HepG2 (cell line): ENCODE measurements around the gene NOM1. TPM values are rescaled to one million over a fixed set of nuclear protein-coding genes. Genes with fewer than 3 reads are reported as not detected.

Experiments
- AGO1 ChIP-seq: fragments of 200-400 bp; formaldehyde crosslinking; IDR thresholded peaks from 2 replicates; pipeline ENCODE4 v1.6.1; 2017; ENCODE audit warnings: mild to moderate bottlenecking, low read depth, low read length, moderate library complexity; ENCODE audit not compliant: poor library complexity, severe bottlenecking
- AHR ChIP-seq: IDR thresholded peaks from 2 replicates; pipeline ENCODE4 v1.6.1; 2018; ENCODE audit warnings: missing genetic modification reagents, missing compliant biosample characterization
- ARID5B ChIP-seq: IDR thresholded peaks from 2 replicates; pipeline ENCODE4 v1.4.0; 2020; ENCODE audit warnings: mild to moderate bottlenecking, missing genetic modification reagents
- CHCHD3 ChIP-seq: sonication (generic); formaldehyde crosslinking; IDR thresholded peaks from 2 replicates; pipeline ENCODE4 v1.8.0; 2022; ENCODE audit warnings: mild to moderate bottlenecking, missing genetic modification reagents, moderate library complexity
- HBP1 ChIP-seq: IDR thresholded peaks from 2 replicates; pipeline ENCODE4 v1.6.1; 2016; ENCODE audit warnings: low read depth, control low read depth
- MLXIP ChIP-seq: sonication (generic); formaldehyde crosslinking; IDR thresholded peaks from 2 replicates; pipeline ENCODE4 v1.9.0; 2021; ENCODE audit warnings: missing genetic modification reagents, borderline replicate concordance
- ONECUT2 ChIP-seq: sonication (generic); formaldehyde crosslinking; IDR thresholded peaks from 2 replicates; pipeline ENCODE4 v1.4.0; 2020; ENCODE audit warnings: missing genetic modification reagents
- PCBP2 ChIP-seq: fragments of 200-400 bp; formaldehyde crosslinking; optimal IDR thresholded peaks from 2 replicates; pipeline ENCODE3; 2018; ENCODE audit warnings: low read length, low read depth; ENCODE audit not compliant: poor library complexity, severe bottlenecking
- ZBTB7B ChIP-seq: sonication (generic); formaldehyde crosslinking; IDR thresholded peaks from 2 replicates; pipeline ENCODE4 v1.4.0; 2020; ENCODE audit warnings: missing genetic modification reagents
- ZKSCAN8 ChIP-seq: IDR thresholded peaks from 2 replicates; pipeline ENCODE4 v1.6.1; 2016; ENCODE audit warnings: borderline replicate concordance, missing genetic modification reagents, missing compliant biosample characterization
- ZNF263 ChIP-seq: sonication (generic); formaldehyde crosslinking; IDR thresholded peaks from 2 replicates; pipeline ENCODE4 v1.4.0; 2020; ENCODE audit warnings: missing genetic modification reagents
- ZNF367 ChIP-seq: sonication (generic); formaldehyde crosslinking; IDR thresholded peaks from 2 replicates; pipeline ENCODE4 v1.4.0; 2020; ENCODE audit warnings: missing genetic modification reagents, borderline replicate concordance
- ZNF460 ChIP-seq: sonication (generic); formaldehyde crosslinking; IDR thresholded peaks from 2 replicates; pipeline ENCODE4 v1.5.1; 2020; ENCODE audit warnings: missing genetic modification reagents, mild to moderate bottlenecking, borderline replicate concordance
- ZNF501 ChIP-seq: sonication (generic); formaldehyde crosslinking; IDR thresholded peaks from 2 replicates; pipeline ENCODE4 v1.5.1; 2020; ENCODE audit warnings: mild to moderate bottlenecking, moderate library complexity, missing genetic modification reagents
- ZNF512 ChIP-seq: sonication (generic); formaldehyde crosslinking; IDR thresholded peaks from 2 replicates; pipeline ENCODE4 v1.4.0; 2020; ENCODE audit warnings: mild to moderate bottlenecking, missing genetic modification reagents
- ZNF552 ChIP-seq: sonication (generic); formaldehyde crosslinking; IDR thresholded peaks from 2 replicates; pipeline ENCODE4 v1.9.0; 2022; ENCODE audit warnings: missing genetic modification reagents, mild to moderate bottlenecking, borderline replicate concordance
- ZNF644 ChIP-seq: IDR thresholded peaks from 2 replicates; pipeline ENCODE4 v1.6.1; 2016; ENCODE audit warnings: low read depth
- ZNF792 ChIP-seq: IDR thresholded peaks from 2 replicates; pipeline ENCODE4 v1.6.1; 2016
- ZSCAN20 ChIP-seq: sonication (generic); formaldehyde crosslinking; IDR thresholded peaks from 2 replicates; pipeline ENCODE4 v1.4.0; 2020; ENCODE audit warnings: missing genetic modification reagents, mild to moderate bottlenecking, borderline replicate concordance
- ZSCAN22 ChIP-seq: sonication (generic); formaldehyde crosslinking; IDR thresholded peaks from 2 replicates; pipeline ENCODE4 v1.4.0; 2020; ENCODE audit warnings: mild to moderate bottlenecking, missing genetic modification reagents
- polyA plus RNA-seq, 8 experiments: library from polyadenylated mRNA; depleted of rRNA in 3 of 8; stranded (reverse) in 7 of 8; unstranded in 1 of 8; fragments of >200 nt; fragmentation: Illumina TruSeq in 4 of 8; extraction: Trizol in 4 of 8; gene quantifications; 2 replicates each; pipeline versions ENCODE4 v1.2.1 to v1.2.3, GENCODE V29; 2011 to 2016; ENCODE audit warnings: low read depth in 4 of 8, missing spikeins in 1 of 8, mixed read lengths in 1 of 8; ENCODE audit not compliant: insufficient read depth in 1 of 8
- total RNA-seq, 5 experiments: library from RNA; depleted of rRNA; stranded (reverse); fragments of >200 nt; fragmentation: Illumina TruSeq; extraction: Trizol; gene quantifications; 2 replicates each; pipeline ENCODE4 v1.2.3, GENCODE V29; 2016; ENCODE audit warnings: low read depth in 1 of 5

NOM1 gene
- total and polyA plus RNA-seq, 2 of the 13 experiments (the other 11 are each of a cell fraction or from before 2014, with no cell fraction given): 14.2 to 26.2 TPM

GRCh38 chr7:157010588-157011332, 61.2 kb downstream of the NOM1 start, which contains the start of gene MNX1 (continued):
- TF ChIP-seq MLXIP (CRISPR knock-in tag): no peak
- TF ChIP-seq ZNF552: no peak
- TF ChIP-seq ZNF263 (CRISPR knock-in tag): 0 out of 2 replicates have a peak, but pooled peaks have one; percentile 31
- no peak for TF ChIP-seq ZNF512
- TF ChIP-seq ZNF367 (CRISPR knock-in tag): no peak
- TF ChIP-seq ARID5B: no peak
- no peak for TF ChIP-seq ZNF501
- no peak for TF ChIP-seq ZKSCAN8 (CRISPR knock-in tag)
- TF ChIP-seq AHR (CRISPR knock-in tag): no peak
- no peak for TF ChIP-seq PCBP2
- TF ChIP-seq HBP1 (CRISPR knock-in tag): no peak; the same call in 1 of the 2 replicates
- TF ChIP-seq ZBTB7B: no peak
- TF ChIP-seq CHCHD3 (CRISPR knock-in tag): 0 out of 2 replicates have a peak, but pooled peaks have one; percentile 42
- no peak for TF ChIP-seq ZSCAN22 (CRISPR knock-in tag)
- TF ChIP-seq ZNF460 (CRISPR knock-in tag): no peak
- TF ChIP-seq ZNF792: 0 out of 2 replicates have a peak, but pooled peaks have one; percentile 10
- no peak for TF ChIP-seq ONECUT2 (CRISPR knock-in tag)
- TF ChIP-seq ZSCAN20 (CRISPR knock-in tag): no peak
- TF ChIP-seq ZNF644 (CRISPR knock-in tag): no peak
- TF ChIP-seq AGO1: peak; percentile 41
